ENCODE data around the gene LIMS1.

- no peak for TF ChIP-seq CTCF (IDR thresholded peaks at IDR 0.05)
- TF ChIP-seq POLR2A (IDR thresholded peaks at IDR 0.05): no peak
Observed at GRCh38 chr2:108538000-108538625, 3.8 kb downstream of the LIMS1 start.
